ENCODE data around the gene TBL1X.
A peak's percentile ranks its signal among the peaks of the same experiment; 100 is the strongest.

The TBL1X gene

DNA sequence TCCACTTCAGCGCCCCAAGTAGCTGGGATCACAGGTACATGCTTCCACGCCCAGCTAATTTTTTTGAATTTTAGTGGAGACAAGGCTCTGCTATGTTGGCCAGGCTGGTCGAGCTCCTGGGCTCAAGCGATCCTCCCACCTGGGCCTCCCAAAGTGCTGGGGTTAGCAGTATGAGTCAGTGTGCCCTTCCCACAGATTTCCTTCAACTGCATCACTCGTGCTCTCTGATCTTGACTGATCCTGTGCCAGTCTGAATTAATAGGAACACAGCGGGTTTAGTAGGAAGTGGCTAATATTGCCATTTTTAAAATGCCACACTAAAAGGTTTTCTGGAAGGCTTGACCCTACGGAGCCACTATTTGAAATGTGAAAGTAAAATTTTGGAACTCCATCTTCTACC lies 317.1 kb downstream of the TBL1X start:
- DNase-seq = no peak

- no peak for DNase-seq
Measured at GRCh38 chrX:9784332-9784731, 319.5 kb downstream of the TBL1X start.

- peak; percentile 36 for DNase-seq
Measured at GRCh38 chrX:9785254-9785943, 320.5 kb downstream of the TBL1X start.

DNA sequence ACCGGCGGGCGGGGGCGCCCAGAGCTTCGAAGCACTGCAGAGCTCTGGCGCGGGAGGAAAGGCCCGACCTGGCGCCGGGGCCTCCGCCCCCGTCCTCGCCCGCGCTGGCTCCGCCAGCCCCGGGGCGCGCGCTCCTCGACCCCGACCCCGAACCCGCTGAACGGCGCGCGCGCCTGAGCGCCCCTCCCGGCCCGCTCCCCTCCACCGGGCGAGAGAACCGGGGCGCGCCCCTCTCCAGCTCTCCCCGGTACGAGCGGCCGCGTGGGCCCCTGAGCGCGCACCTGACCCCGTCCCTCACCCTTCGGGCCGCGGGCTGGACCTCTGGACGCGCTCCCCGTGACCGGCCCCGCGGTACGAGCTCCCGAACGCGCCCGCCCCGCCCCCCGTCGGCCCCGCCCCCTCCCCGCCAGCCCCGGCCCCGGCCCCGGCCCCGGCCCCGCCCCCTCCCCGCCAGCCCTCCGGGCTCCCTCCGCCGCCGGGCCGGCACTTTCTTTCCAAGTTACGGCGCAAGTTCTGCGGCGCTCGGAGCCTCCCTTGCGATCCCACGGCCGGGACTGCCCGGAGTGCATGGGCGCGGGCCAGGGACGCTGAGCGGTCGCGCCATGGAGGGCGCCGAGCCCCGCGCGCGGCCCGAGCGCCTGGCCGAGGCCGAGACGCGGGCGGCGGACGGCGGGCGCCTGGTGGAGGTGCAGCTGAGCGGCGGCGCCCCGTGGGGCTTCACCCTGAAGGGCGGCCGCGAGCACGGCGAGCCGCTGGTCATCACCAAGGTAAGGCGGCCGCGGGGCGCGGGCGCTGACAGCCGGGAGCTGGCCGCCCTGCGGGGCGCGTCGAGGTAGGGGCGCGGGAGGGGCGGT lies 321.3 kb downstream of the TBL1X start, which contains the start of gene SHROOM2:
TSS of gene SHROOM2 (plus strand) at position 486 of the 854 bp plus-strand sequence. CDS start at position 603, 117 bp downstream.
- peak; percentile 44 for DNase-seq

- peak; percentile 50 for DNase-seq
Measured at GRCh38 chrX:9786798-9787635, 322.2 kb downstream of the TBL1X start.

DNA sequence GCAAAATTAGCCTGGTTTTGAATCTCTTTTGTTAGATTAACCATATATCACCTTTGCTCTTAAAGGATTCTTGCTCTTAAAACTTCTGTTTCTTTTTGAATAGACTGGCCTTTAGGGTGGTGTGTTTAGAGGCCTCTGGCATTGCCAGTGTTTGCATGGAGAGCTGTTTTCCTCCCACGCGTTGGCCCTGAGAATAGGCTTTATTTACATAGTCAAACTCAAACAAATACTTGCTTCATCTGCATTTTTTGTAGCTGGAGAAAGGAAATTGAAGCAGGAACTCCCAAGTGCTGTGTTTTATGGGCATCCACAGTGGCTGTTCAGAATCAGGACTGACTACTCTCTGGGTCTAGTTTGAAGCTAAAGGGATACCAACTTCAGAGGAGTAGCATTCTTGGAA lies 324.1 kb downstream of the TBL1X start:
- no peak for DNase-seq

DNA sequence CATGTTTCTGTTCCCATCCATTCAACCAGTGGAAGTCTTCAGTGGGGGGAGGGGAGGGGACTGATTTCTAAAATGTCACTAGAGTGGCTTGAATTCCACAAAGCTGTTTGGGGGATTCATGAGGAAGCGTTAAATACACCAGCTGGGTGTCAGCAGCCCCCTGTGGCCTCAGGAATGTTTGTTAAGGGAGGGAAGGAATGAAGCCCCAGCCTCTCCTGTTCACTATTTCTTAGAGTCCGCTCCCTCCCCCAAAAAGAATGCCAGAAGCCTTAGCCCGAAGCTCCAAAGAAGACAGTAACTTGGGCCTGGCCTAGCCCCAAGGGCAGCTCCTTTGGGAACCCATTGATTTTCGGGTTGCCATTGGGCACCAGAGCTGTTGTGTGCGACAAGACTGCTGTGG lies 324.7 kb downstream of the TBL1X start:
- no peak for DNase-seq
